Keratinocyte (primary cell): Measurements from ENCODE around the gene G6PC1. TPM values are rescaled to one million over a fixed set of nuclear protein-coding genes. Genes with fewer than 3 reads are reported as not detected.
"Not testable (repeated sequence)": the region's sequence is repeated elsewhere in the genome, so short reads cannot be mapped to it uniquely, and the experiment has no call there.

Source experiments
- DNase-seq: peaks from one replicate; pipeline ENCODE4 v3.0.0-alpha.2; 2011; ENCODE audit warnings: low read depth, missing footprints, low spot score
- FAIRE-seq: peaks from 2 replicates; lab custom pipeline; 2011; peaks lifted over from hg19 to GRCh38; lab: Jason Lieb, UNC
- H2AFZ ChIP-seq: 2 replicates; pipeline ENCODE4 v1.6.0; 2012; ENCODE audit warnings: low read length, control low read depth, inconsistent platforms; ENCODE audit not compliant: control insufficient read depth
- H3K27ac ChIP-seq: 2 replicates; pipeline ENCODE4 v1.5.1; 2011; ENCODE audit warnings: low read length; ENCODE audit not compliant: control insufficient read depth, insufficient read depth
- H3K27me3 ChIP-seq: 3 replicates; pipeline ENCODE4 v1.6.0; 2011; ENCODE audit warnings: low read length; ENCODE audit not compliant: control insufficient read depth, insufficient read depth; ENCODE audit errors: extremely low read depth
- H3K36me3 ChIP-seq, 2 experiments: 2 replicates in 1 of 2; 3 replicates in 1 of 2; pipeline ENCODE4 v1.5.1; 2011; ENCODE audit warnings: low read length in 2 of 2, mild to moderate bottlenecking in 1 of 2; ENCODE audit not compliant: control insufficient read depth in 2 of 2, insufficient read depth in 2 of 2; ENCODE audit errors: extremely low read depth in 1 of 2
- H3K4me1 ChIP-seq: 3 replicates; pipeline ENCODE4 v1.5.1; 2011; ENCODE audit warnings: low read length; ENCODE audit not compliant: control insufficient read depth, insufficient read depth; ENCODE audit errors: extremely low read depth
- H3K4me2 ChIP-seq: 3 replicates; pipeline ENCODE4 v1.6.0; 2011; ENCODE audit warnings: low read depth, low read length; ENCODE audit not compliant: control insufficient read depth, insufficient read depth; ENCODE audit errors: extremely low read depth
- H3K4me3 ChIP-seq, 3 experiments: fragments of 200-600 bp in 1 of 3; sonication (generic) in 1 of 3; 2 replicates in 2 of 3; 3 replicates in 1 of 3; pipeline ENCODE4 v1.5.1; 2011 to 2016; ENCODE audit warnings: low read length in 3 of 3, mild to moderate bottlenecking in 3 of 3, control low read depth in 2 of 3, inconsistent platforms in 1 of 3, low read depth in 1 of 3, mixed read lengths in 1 of 3, mixed run types in 1 of 3, moderate library complexity in 1 of 3; ENCODE audit not compliant: control insufficient read depth in 2 of 3, insufficient read depth in 2 of 3; ENCODE audit errors: extremely low read depth in 1 of 3
- H3K79me2 ChIP-seq: 2 replicates; pipeline ENCODE4 v1.6.0; 2012; ENCODE audit warnings: low read length; ENCODE audit not compliant: control insufficient read depth, insufficient read depth
- H3K9ac ChIP-seq: 3 replicates; pipeline ENCODE4 v1.6.0; 2011; ENCODE audit warnings: low read length; ENCODE audit not compliant: control insufficient read depth, insufficient read depth; ENCODE audit errors: extremely low read depth
- H3K9me1 ChIP-seq: 3 replicates; pipeline ENCODE4 v1.6.0; 2011; ENCODE audit warnings: low read length; ENCODE audit not compliant: control insufficient read depth, insufficient read depth; ENCODE audit errors: extremely low read depth
- H3K9me3 ChIP-seq: 2 replicates; pipeline ENCODE4 v1.5.1; 2012; ENCODE audit warnings: low read depth, low read length; ENCODE audit not compliant: control insufficient read depth
- H4K20me1 ChIP-seq: 3 replicates; pipeline ENCODE4 v1.6.0; 2011; ENCODE audit warnings: low read length; ENCODE audit not compliant: control insufficient read depth, insufficient read depth; ENCODE audit errors: extremely low read depth
- EZH2 ChIP-seq: IDR thresholded peaks from one replicate; pipeline ENCODE4 v1.6.1; 2012; ENCODE audit warnings: inconsistent platforms, mild to moderate bottlenecking, low read length, moderate library complexity
- dilution Hi-C: fragments of 300-500 bp; cut with MboI; formaldehyde crosslinking; loops from one replicate; pipeline ENCODE4 v1.7.0; 2020; ENCODE audit warnings: low sequenced_read_pairs; ENCODE audit not compliant: extremely low pct_ligation_motif_present
- polyA plus RNA-seq, 5 experiments: library from polyadenylated mRNA; depleted of rRNA in 3 of 5; stranded (reverse) in 3 of 5; stranded (forward) in 1 of 5; unstranded in 1 of 5; fragments of >200 nt; gene quantifications; 1 replicate in 1 of 5; 2 replicates in 3 of 5; 3 replicates in 1 of 5; pipeline versions ENCODE4 v1.2.1 to v1.2.3, GENCODE V29; 2011 to 2012; ENCODE audit warnings: missing spikeins in 2 of 5, low read depth in 1 of 5, low replicate concordance in 1 of 5
- TF ChIP-seq, protein P1 (sequence below), 3 experiments: IDR thresholded peaks in 1 of 3; conservative IDR thresholded peaks in 1 of 3; optimal IDR thresholded peaks in 1 of 3; 2 replicates in 2 of 3; 3 replicates in 1 of 3; pipeline versions ENCODE3 to v1.5.1; 2011; ENCODE audit warnings: low read length in 3 of 3, mild to moderate bottlenecking in 3 of 3, moderate library complexity in 2 of 3, control low read depth in 1 of 3, inconsistent platforms in 1 of 3; ENCODE audit not compliant: insufficient read depth in 2 of 3; ENCODE audit errors: extremely low read depth in 1 of 3

Gene G6PC1
- polyA plus RNA-seq, 1 donor (not counting 4 experiments of a cell fraction or from before 2014, with no cell fraction given), result not detected

DNA sequence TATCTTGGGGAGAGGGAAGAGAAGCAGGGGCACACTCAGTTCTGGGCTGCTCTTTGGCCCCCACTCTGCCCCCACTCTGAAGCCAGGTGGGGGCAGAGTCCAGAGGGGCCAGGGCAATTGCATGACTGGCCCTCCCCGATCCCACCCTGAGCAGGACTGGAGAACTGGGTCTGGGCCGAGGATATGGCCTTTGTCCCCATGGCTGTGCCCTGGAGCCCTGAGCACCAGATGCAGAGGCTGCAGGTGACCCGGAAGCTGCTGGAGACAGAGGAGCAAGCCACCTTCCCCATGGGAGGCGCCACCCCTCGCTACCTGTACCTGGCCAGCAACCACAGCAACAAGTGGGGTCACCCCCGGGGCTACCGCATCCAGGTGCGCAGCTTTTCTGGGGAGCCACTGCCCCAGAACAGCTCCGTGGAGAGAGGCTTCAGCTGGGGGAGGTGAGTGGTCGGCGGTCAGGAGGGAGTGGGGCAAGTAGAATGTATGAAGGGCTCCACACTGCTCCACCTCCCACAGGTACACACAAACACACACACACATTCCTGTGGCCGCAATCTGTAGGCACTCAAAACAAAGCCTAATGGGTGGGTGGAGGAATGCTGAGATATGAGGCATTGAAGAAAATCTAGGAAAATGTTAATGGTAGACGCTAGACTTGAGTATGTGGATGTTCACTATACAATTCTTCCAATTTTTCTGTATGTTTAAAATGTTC, 28.2 kb upstream of the G6PC1 start:
- no peak for TF ChIP-seq EZH2
- TF ChIP-seq, protein P1, sequence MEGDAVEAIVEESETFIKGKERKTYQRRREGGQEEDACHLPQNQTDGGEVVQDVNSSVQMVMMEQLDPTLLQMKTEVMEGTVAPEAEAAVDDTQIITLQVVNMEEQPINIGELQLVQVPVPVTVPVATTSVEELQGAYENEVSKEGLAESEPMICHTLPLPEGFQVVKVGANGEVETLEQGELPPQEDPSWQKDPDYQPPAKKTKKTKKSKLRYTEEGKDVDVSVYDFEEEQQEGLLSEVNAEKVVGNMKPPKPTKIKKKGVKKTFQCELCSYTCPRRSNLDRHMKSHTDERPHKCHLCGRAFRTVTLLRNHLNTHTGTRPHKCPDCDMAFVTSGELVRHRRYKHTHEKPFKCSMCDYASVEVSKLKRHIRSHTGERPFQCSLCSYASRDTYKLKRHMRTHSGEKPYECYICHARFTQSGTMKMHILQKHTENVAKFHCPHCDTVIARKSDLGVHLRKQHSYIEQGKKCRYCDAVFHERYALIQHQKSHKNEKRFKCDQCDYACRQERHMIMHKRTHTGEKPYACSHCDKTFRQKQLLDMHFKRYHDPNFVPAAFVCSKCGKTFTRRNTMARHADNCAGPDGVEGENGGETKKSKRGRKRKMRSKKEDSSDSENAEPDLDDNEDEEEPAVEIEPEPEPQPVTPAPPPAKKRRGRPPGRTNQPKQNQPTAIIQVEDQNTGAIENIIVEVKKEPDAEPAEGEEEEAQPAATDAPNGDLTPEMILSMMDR (optimal IDR thresholded peaks at IDR 0.05 in 1 of 3, IDR thresholded peaks at IDR 0.05 in 1 of 3, conservative IDR thresholded peaks at IDR 0.05 in 1 of 3; ENCODE audit: extremely low read depth in 1 of 3, insufficient read depth in 2 of 3, low read length in 3 of 3), result no peak
- Histone ChIP-seq H3K4me1 (no peaks in the 10 kb centered on the region), H3K9me3 (no peaks in the 10 kb centered on the region), H3K4me3 (no peak overlapping the region), H3K36me3 (no peaks in the 10 kb centered on the region), H3K9me1 (no peaks in the 10 kb centered on the region), H3K9ac (no peak overlapping the region), H3K79me2 (no peaks in the 10 kb centered on the region), H2AFZ (no peak overlapping the region), H4K20me1 (no peaks in the 10 kb centered on the region), H3K27ac (no peak overlapping the region), H3K27me3 (peaks cover 6% of the 10 kb centered on the region), H3K4me2 (no peak overlapping the region)
- DNase-seq (no peak), FAIRE-seq (no peak)
- dilution Hi-C loops, result no loop called here

DNA sequence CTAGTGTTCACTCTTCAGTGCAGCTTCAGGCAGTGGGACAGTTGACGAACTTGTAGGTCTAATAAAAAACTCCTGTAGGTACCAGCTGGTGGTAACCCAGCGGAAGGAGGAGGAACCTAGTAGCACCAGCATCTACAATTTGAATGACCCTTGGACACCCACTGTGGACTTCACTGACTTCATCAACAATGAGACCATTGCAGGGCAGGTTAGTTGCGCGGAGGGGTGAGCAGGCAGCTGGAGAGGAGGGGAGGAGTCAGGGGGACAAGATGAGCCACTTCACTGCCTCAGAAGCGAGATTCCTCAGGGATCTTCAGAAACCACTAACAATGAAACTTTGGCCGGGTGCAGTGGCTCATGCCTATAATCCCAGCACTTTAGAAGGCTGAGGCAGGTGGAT, 27.3 kb upstream of the G6PC1 start:
- Histone ChIP-seq H3K4me2 (no peak overlapping the region), H3K79me2 (no peaks in the 10 kb centered on the region), H3K4me1 (no peaks in the 10 kb centered on the region), H3K27ac (no peak overlapping the region), H3K9me1 (no peaks in the 10 kb centered on the region), H3K9me3 (no peaks in the 10 kb centered on the region), H3K9ac (no peak overlapping the region), H3K4me3 (no peak overlapping the region), H3K27me3 (peaks cover 14% of the 10 kb centered on the region), H4K20me1 (no peaks in the 10 kb centered on the region), H2AFZ (no peak overlapping the region), H3K36me3 (no peaks in the 10 kb centered on the region)
- DNase-seq (no peak), FAIRE-seq (no peak)
- dilution Hi-C loops, result no loop called here
- TF ChIP-seq EZH2, result no peak
- TF ChIP-seq, protein P1 (optimal IDR thresholded peaks at IDR 0.05 in 1 of 3, IDR thresholded peaks at IDR 0.05 in 1 of 3, conservative IDR thresholded peaks at IDR 0.05 in 1 of 3; ENCODE audit: extremely low read depth in 1 of 3, insufficient read depth in 2 of 3, low read length in 3 of 3), result no peak

DNA sequence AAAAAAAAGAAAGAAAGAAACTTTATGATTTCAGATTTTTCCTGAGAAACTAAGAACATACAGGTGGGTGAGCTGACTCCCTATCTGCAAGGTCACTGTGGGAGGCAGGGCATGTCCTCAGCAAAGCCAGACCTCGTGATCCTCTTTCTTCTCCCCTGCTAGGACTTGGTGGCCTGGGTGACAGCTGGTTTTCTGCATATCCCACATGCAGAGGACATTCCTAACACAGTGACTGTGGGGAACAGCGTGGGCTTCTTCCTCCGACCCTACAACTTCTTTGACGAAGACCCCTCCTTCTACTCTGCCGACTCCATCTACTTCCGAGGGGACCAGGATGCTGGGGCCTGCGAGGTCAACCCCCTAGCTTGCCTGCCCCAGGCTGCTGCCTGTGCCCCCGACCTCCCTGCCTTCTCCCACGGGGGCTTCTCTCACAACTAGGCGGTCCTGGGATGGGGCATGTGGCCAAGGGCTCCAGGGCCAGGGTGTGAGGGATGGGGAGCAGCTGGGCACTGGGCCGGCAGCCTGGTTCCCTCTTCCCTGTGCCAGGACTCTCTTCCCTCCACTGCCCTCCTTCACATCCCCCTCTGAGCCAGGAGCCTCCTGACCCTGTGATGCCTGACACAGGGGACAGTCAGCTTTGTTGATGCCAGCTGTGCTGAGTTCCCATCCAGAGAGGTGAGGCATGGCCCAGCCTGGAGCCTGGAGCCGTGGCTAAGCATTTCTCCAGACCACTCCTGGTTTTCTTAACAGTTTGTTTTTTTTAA, 26.5 kb upstream of the G6PC1 start:
- DNase-seq, H3K9ac ChIP-seq, H3K27ac ChIP-seq, dilution Hi-C loops, H3K9me3 ChIP-seq, H3K4me3 ChIP-seq, FAIRE-seq, H3K9me1 ChIP-seq, H4K20me1 ChIP-seq, H2AFZ ChIP-seq, H3K79me2 ChIP-seq, H3K4me1 ChIP-seq, H3K4me2 ChIP-seq, H3K36me3 ChIP-seq: not testable (repeated sequence)
- H3K27me3 ChIP-seq, result peaks cover 21% of the 10 kb centered on the region
